Measurements from ENCODE around the gene SMIM41. TPM values are rescaled to one million over a fixed set of nuclear protein-coding genes. Genes with fewer than 3 reads are reported as not detected.
"Not testable (repeated sequence)": the region's sequence is repeated elsewhere in the genome, so short reads cannot be mapped to it uniquely, and the experiment has no call there.

The SMIM41 gene
- total RNA-seq, 1 experiment from 2014 or later = not detected

GRCh38 chr12:52093346-52093745, 13.8 kb downstream of the SMIM41 start:
- no TSS peak for BruUV-seq (replicated peaks)
- no peak for DNase-seq
- Histone ChIP-seq H3K9me2 (ENCODE audit: insufficient read depth) (no peaks in the 10 kb centered on the region), H3K9me3 (ENCODE audit: insufficient read depth, low read depth) (no peaks in the 10 kb centered on the region), H3K27me3 (ENCODE audit: insufficient read depth, low read depth) (peaks cover 40% of the 10 kb centered on the region), H3K4me1 (replicated peaks; ENCODE audit: insufficient read depth) (no peaks in the 10 kb centered on the region), H4K20me1 (ENCODE audit: insufficient read depth) (no peaks in the 10 kb centered on the region), H3K4me3 (no peak overlapping the region), H3K4me2 (no peak overlapping the region), H3K79me2 (ENCODE audit: low read depth) (no peaks in the 10 kb centered on the region), H2AFZ (no peak overlapping the region; the same call in 1 of the 2 replicates), H3K27ac (no peak overlapping the region), H3F3A (ENCODE audit: insufficient read depth, low read depth) (no peaks in the 10 kb centered on the region), H3K36me3 (ENCODE audit: low read depth) (no peaks in the 10 kb centered on the region)
- CTCF ChIA-PET = interaction anchor here (0.7 kb wide), 1 partner anchor 21 kb away, joined by 4 read pairs; no protein-coding TSS in a partner anchor
- intact Hi-C loops (cut with micrococcal nuclease; ENCODE audit: unreplicated experiment) = no loop called here
- POLR2A ChIA-PET (ENCODE audit: unreplicated experiment) = interaction anchor here (0.7 kb wide), 1 partner anchor 1642 kb away, joined by 5 read pairs; no protein-coding TSS in a partner anchor
- TF ChIP-seq EZH2 (IDR thresholded peaks at IDR 0.05; ENCODE audit: low read depth) (no peak), CTCF (conservative IDR thresholded peaks at IDR 0.05) (no peak)

GRCh38 chr12:52096332-52097044, 17.0 kb downstream of the SMIM41 start:
- CTCF ChIA-PET = no interaction called here
- no peak for TF ChIP-seq CTCF (conservative IDR thresholded peaks at IDR 0.05)
- no peak for TF ChIP-seq EZH2 (IDR thresholded peaks at IDR 0.05; ENCODE audit: low read depth)
- peaks cover 28% of the 10 kb centered on the region for H3K27me3 ChIP-seq (ENCODE audit: insufficient read depth, low read depth)
- H3K4me3 ChIP-seq = no peak overlapping the region
- no peaks in the 10 kb centered on the region for H3K9me2 ChIP-seq (ENCODE audit: insufficient read depth)
- no peak overlapping the region for H2AFZ ChIP-seq
- H3K9me3 ChIP-seq (ENCODE audit: insufficient read depth, low read depth) = no peaks in the 10 kb centered on the region
- no peak overlapping the region for H3K27ac ChIP-seq
- H3K4me2 ChIP-seq = no peak overlapping the region
- no peaks in the 10 kb centered on the region for H3F3A ChIP-seq (ENCODE audit: insufficient read depth, low read depth)
- BruUV-seq (replicated peaks) = no TSS peak
- DNase-seq = no peak
- H4K20me1 ChIP-seq (ENCODE audit: insufficient read depth) = no peaks in the 10 kb centered on the region
- H3K79me2 ChIP-seq (ENCODE audit: low read depth) = no peaks in the 10 kb centered on the region
- intact Hi-C loops (cut with micrococcal nuclease; ENCODE audit: unreplicated experiment) = no loop called here
- POLR2A ChIA-PET (ENCODE audit: unreplicated experiment) = no interaction called here
- H3K36me3 ChIP-seq (ENCODE audit: low read depth) = no peaks in the 10 kb centered on the region
- H3K4me1 ChIP-seq (replicated peaks; ENCODE audit: insufficient read depth) = no peaks in the 10 kb centered on the region

GRCh38 chr12:52097045-52097666, 17.7 kb downstream of the SMIM41 start:
- Histone ChIP-seq H2AFZ (no peak overlapping the region), H3K27ac (no peak overlapping the region), H3K79me2 (ENCODE audit: low read depth) (no peaks in the 10 kb centered on the region), H3K4me3 (no peak overlapping the region), H3K27me3 (ENCODE audit: insufficient read depth, low read depth) (peaks cover 23% of the 10 kb centered on the region), H3K4me2 (no peak overlapping the region), H3K9me2 (ENCODE audit: insufficient read depth) (no peaks in the 10 kb centered on the region), H3F3A (ENCODE audit: insufficient read depth, low read depth) (no peaks in the 10 kb centered on the region), H4K20me1 (ENCODE audit: insufficient read depth) (no peaks in the 10 kb centered on the region), H3K4me1 (replicated peaks; ENCODE audit: insufficient read depth) (no peaks in the 10 kb centered on the region), H3K9me3 (ENCODE audit: insufficient read depth, low read depth) (no peaks in the 10 kb centered on the region), H3K36me3 (ENCODE audit: low read depth) (no peaks in the 10 kb centered on the region)
- intact Hi-C loops (cut with micrococcal nuclease; ENCODE audit: unreplicated experiment) = no loop called here
- no peak for DNase-seq
- ChIA-PET CTCF (no interaction called here), POLR2A (ENCODE audit: unreplicated experiment) (no interaction called here)
- TF ChIP-seq CTCF (conservative IDR thresholded peaks at IDR 0.05) (no peak), EZH2 (IDR thresholded peaks at IDR 0.05; ENCODE audit: low read depth) (no peak)
- BruUV-seq (replicated peaks) = no TSS peak

- BruUV-seq (replicated peaks); H3K36me3 ChIP-seq (ENCODE audit: low read depth); H3K79me2 ChIP-seq (ENCODE audit: low read depth); CTCF ChIA-PET; H3K9me3 ChIP-seq (ENCODE audit: insufficient read depth, low read depth); DNase-seq; H3K9me2 ChIP-seq (ENCODE audit: insufficient read depth); H4K20me1 ChIP-seq (ENCODE audit: insufficient read depth); H3K4me1 ChIP-seq (replicated peaks; ENCODE audit: insufficient read depth); H3K27me3 ChIP-seq (ENCODE audit: insufficient read depth, low read depth); H3K4me3 ChIP-seq; H3K4me2 ChIP-seq; intact Hi-C loops (cut with micrococcal nuclease; ENCODE audit: unreplicated experiment); H3K27ac ChIP-seq; H3F3A ChIP-seq (ENCODE audit: insufficient read depth, low read depth); H2AFZ ChIP-seq: not testable (repeated sequence)
- POLR2A ChIA-PET (ENCODE audit: unreplicated experiment) = interaction anchor here (0.7 kb wide), 1 partner anchor 34 kb away, joined by 4 read pairs; no protein-coding TSS in a partner anchor
Measured at GRCh38 chr12:52104431-52105089, 25.1 kb downstream of the SMIM41 start.
